Fibroblast of villous mesenchyme (primary cell): ENCODE data around the gene COL12A1. TPM values are rescaled to one million over a fixed set of nuclear protein-coding genes. Genes with fewer than 3 reads are reported as not detected.

Experiments
- DNase-seq: peaks from one replicate; pipeline ENCODE4 v3.0.0-alpha.2; 2010; ENCODE audit warnings: low read depth
- H3K4me3 ChIP-seq: 2 replicates; pipeline ENCODE4 v1.5.1; 2011; ENCODE audit warnings: low read depth, mild to moderate bottlenecking, low read length
- CTCF ChIP-seq: IDR thresholded peaks from 2 replicates; pipeline ENCODE4 v1.5.1; 2012; ENCODE audit warnings: low read depth, mild to moderate bottlenecking, low read length; ENCODE audit not compliant: insufficient read depth
- total RNA-seq: library from RNA; depleted of rRNA; stranded (reverse); fragments of >200 nt; gene quantifications from 2 replicates; pipeline ENCODE4 v1.2.3, GENCODE V29; 2012

COL12A1 gene
- total RNA-seq, 1 donor, result 1,107 TPM

DNA sequence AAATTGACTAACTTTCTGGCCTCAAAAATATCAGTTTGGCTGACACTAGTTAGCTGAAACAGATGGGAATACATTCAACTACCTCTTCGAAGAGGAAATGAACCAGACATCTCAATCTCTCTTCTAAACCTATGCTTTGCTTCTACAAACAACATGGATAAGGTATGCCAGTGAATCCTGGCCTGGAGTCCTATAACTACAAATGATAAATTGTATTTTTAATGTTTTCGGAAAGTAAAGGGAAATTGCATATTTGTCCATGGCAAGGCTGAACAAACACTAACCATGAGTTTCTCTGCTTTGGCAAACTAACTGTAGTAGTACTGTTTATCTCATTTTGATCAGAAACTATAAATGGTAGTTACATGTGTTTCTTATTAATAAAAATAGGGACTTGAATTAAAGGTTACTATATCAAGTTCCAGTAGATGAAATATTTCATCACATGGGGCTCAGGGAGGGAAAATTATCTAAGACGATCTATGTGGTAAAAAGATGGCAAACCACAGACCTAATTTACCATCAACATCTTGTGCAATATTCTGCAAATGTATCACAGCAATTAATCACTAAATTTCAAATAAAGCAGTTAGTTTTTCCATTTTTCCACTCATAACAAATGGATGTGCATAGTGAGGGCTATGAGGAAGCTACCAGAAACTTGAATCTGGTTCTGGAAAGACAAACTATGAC lies 76.8 kb downstream of the COL12A1 start:
- TF ChIP-seq CTCF, result no peak
- DNase-seq, result peak; percentile 80
- H3K4me3 ChIP-seq, result no peak overlapping the region

- TF ChIP-seq CTCF, result no peak
- DNase-seq, result no peak
These were observed 79.3 kb downstream of the COL12A1 start for GRCh38 chr6:75126518-75126917.

GRCh38 chr6:75124983-75125382 lies 80.9 kb downstream of the COL12A1 start:
- TF ChIP-seq CTCF, result no peak
- no peak for DNase-seq
- no peak overlapping the region for H3K4me3 ChIP-seq

More at GRCh38 chr6:75126518-75126917, 79.3 kb downstream of the COL12A1 start:
- no peak overlapping the region for H3K4me3 ChIP-seq

GRCh38 chr6:75124085-75124484 lies 81.8 kb downstream of the COL12A1 start:
- TF ChIP-seq CTCF, result peak; percentile 6
- no peak for DNase-seq
- H3K4me3 ChIP-seq, result no peak overlapping the region

GRCh38 chr6:75118925-75119515 lies 86.8 kb downstream of the COL12A1 start:
- no peak overlapping the region for H3K4me3 ChIP-seq
- no peak for DNase-seq
- no peak for TF ChIP-seq CTCF

DNA sequence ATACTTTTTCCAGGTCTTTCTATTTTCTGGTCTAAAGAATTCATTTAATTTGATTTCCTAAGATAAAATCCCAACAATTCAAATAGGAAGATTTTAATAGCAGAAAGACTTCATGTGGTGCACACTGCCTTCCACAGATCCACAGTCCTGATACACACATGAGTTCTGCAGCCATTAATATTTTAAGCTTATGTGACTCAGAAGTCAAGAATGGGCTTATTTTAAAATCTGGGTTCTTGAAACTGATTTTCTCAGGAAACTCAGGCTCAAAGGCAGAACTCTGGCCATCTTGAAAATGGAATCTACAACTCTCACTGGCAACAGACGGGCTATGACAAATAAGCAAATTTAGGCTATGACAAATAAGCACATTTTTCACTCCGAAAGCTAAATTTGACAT lies 88.2 kb downstream of the COL12A1 start:
- no peak for DNase-seq
- H3K4me3 ChIP-seq, result no peak overlapping the region
- TF ChIP-seq CTCF, result no peak
